PC-9 (cell line): Measurements from ENCODE around the gene HTR3C. TPM values are rescaled to one million over a fixed set of nuclear protein-coding genes. Genes with fewer than 3 reads are reported as not detected.
A peak's percentile ranks its signal among the peaks of the same experiment; 100 is the strongest.
"Not testable (repeated sequence)": the region's sequence is repeated elsewhere in the genome, so short reads cannot be mapped to it uniquely, and the experiment has no call there.

Experiments used
- BruUV-seq: library from RNA; stranded (reverse); fragments of 400-500 nt; replicated peaks from 2 replicates; lab custom pipeline; 2021; lab: Mats Ljungman, UMichigan
- CTCF ChIA-PET: fragments of 300-600 bp; sonication (Branson Sonifier 250); formaldehyde crosslinking; loops from one replicate; lab custom pipeline; 2022; ENCODE audit warnings: antibody characterized with exemption; lab: Charles Lee
- POLR2A ChIA-PET: fragments of 300-600 bp; sonication (Branson Sonifier 250); formaldehyde crosslinking; loops from one replicate; lab custom pipeline; 2022; ENCODE audit warnings: antibody characterized with exemption; ENCODE audit not compliant: unreplicated experiment; lab: Charles Lee
- DNase-seq, 2 experiments: peaks; one replicate each; pipeline versions ENCODE4 v3.0.0 to v3.0.0-alpha.2; 2015 to 2022; ENCODE audit warnings: mixed read lengths in 1 of 2
- H2AFZ ChIP-seq: fragments of 200-600 bp; sonication (generic); 2 replicates; pipeline ENCODE4 v1.8.1; 2017; ENCODE audit warnings: antibody characterized with exemption
- H3F3A ChIP-seq: fragments of 200-600 bp; sonication (generic); 2 replicates; pipeline ENCODE4 v1.8.1; 2017; ENCODE audit warnings: antibody characterized with exemption, mild to moderate bottlenecking, low read depth; ENCODE audit not compliant: insufficient read depth
- H3K27ac ChIP-seq: fragments of 200-600 bp; sonication (generic); 2 replicates; pipeline ENCODE4 v1.6.1; 2016; ENCODE audit warnings: mixed run types
- H3K27me3 ChIP-seq: fragments of 200-600 bp; sonication (generic); 2 replicates; pipeline ENCODE4 v1.6.1; 2016; ENCODE audit warnings: low read depth, mixed run types; ENCODE audit not compliant: insufficient read depth
- H3K36me3 ChIP-seq: fragments of 200-600 bp; sonication (generic); 2 replicates; pipeline ENCODE4 v1.6.1; 2016; ENCODE audit warnings: low read depth, mixed run types
- H3K4me1 ChIP-seq: fragments of 200-600 bp; sonication (generic); replicated peaks from 2 replicates; pipeline ENCODE4 v1.6.1; 2016; ENCODE audit warnings: mixed run types; ENCODE audit not compliant: insufficient read depth
- H3K4me2 ChIP-seq: fragments of 200-600 bp; sonication (generic); 2 replicates; pipeline ENCODE4 v1.6.1; 2017; ENCODE audit warnings: mixed run types
- H3K4me3 ChIP-seq: fragments of 200-600 bp; sonication (generic); 2 replicates; pipeline ENCODE4 v1.6.1; 2016; ENCODE audit warnings: mixed run types
- H3K79me2 ChIP-seq: fragments of 200-600 bp; sonication (generic); 2 replicates; pipeline ENCODE4 v1.6.1; 2017; ENCODE audit warnings: low read depth, mixed run types
- H3K9me2 ChIP-seq: fragments of 200-600 bp; sonication (generic); 2 replicates; pipeline ENCODE4 v1.8.1; 2017; ENCODE audit warnings: mild to moderate bottlenecking; ENCODE audit not compliant: insufficient read depth
- H3K9me3 ChIP-seq: fragments of 200-600 bp; sonication (generic); 2 replicates; pipeline ENCODE4 v1.8.1; 2016; ENCODE audit warnings: low read depth; ENCODE audit not compliant: insufficient read depth
- H4K20me1 ChIP-seq: fragments of 200-600 bp; sonication (generic); 2 replicates; pipeline ENCODE4 v1.8.1; 2017; ENCODE audit not compliant: insufficient read depth
- CTCF ChIP-seq: fragments of 200-600 bp; sonication (generic); conservative IDR thresholded peaks from 2 replicates; pipeline ENCODE4 v1.6.1; 2017; ENCODE audit warnings: mixed run types, antibody characterized with exemption, mild to moderate bottlenecking, moderate library complexity
- EZH2 ChIP-seq: fragments of 200-600 bp; sonication (generic); IDR thresholded peaks from 2 replicates; pipeline ENCODE4 v1.8.0; 2017; ENCODE audit warnings: antibody characterized with exemption, low read depth
- intact Hi-C: fragments of 100-400 bp; cut with micrococcal nuclease; formaldehyde crosslinking; loops from one replicate; pipeline ENCODE4 v1.10.0; 2022; ENCODE audit not compliant: unreplicated experiment
- total RNA-seq: library from RNA; stranded (reverse); gene quantifications from 2 replicates; pipeline ENCODE4 v1.2.3, GENCODE V29; 2021

Gene HTR3C
- total RNA-seq, 1 experiment from 2014 or later = not detected

GRCh38 chr3:184004476-184004875 lies 48.4 kb upstream of the HTR3C start:
- ChIA-PET POLR2A (no interaction called here), CTCF (no interaction called here)
- Histone ChIP-seq H3F3A (peaks cover 69% of the 10 kb centered on the region), H3K79me2 (peaks cover 81% of the 10 kb centered on the region), H3K9me3 (no peaks in the 10 kb centered on the region; the same call in 1 of the 2 replicates), H3K36me3 (peaks cover 48% of the 10 kb centered on the region), H3K4me2 (peak overlapping the region; percentile 49), H3K4me1 (peaks cover 74% of the 10 kb centered on the region), H3K27ac (peak overlapping the region; percentile 97), H3K4me3 (no peak overlapping the region), H2AFZ (no peak overlapping the region), H3K27me3 (no peaks in the 10 kb centered on the region), H3K9me2 (no peaks in the 10 kb centered on the region), H4K20me1 (no peaks in the 10 kb centered on the region)
- intact Hi-C loops = no loop called here
- TF ChIP-seq CTCF (no peak), EZH2 (no peak)
- BruUV-seq = no TSS peak
- DNase-seq = peak in 1 of 2 experiments; percentile 84

- Histone ChIP-seq H3K4me1 (peaks cover 83% of the 10 kb centered on the region), H3K79me2 (peaks cover 81% of the 10 kb centered on the region), H2AFZ (peak overlapping the region; percentile 14; the same call in 1 of the 2 replicates), H3K9me3 (no peaks in the 10 kb centered on the region), H3K4me3 (peak overlapping the region; percentile 22; the same call in 1 of the 2 replicates), H3K9me2 (no peaks in the 10 kb centered on the region), H3K27me3 (no peaks in the 10 kb centered on the region), H3K27ac (peak overlapping the region; percentile 97), H4K20me1 (no peaks in the 10 kb centered on the region), H3K36me3 (peaks cover 46% of the 10 kb centered on the region), H3K4me2 (peak overlapping the region; percentile 71), H3F3A (peaks cover 80% of the 10 kb centered on the region)
- intact Hi-C loops = loop anchor here (1.0 to 2.0 kb wide), 5 partner anchors 11 to 129 kb away; partner anchors contain the start of genes ABCC5 and EIF2B5
- TF ChIP-seq EZH2 (no peak), CTCF (no peak)
- peak; percentile 98 to 100 for DNase-seq
- POLR2A ChIA-PET = interaction anchor here (0.7 to 0.8 kb wide), 4 partner anchors 9 to 235 kb away, joined by 3 to 13 read pairs (median 8); partner anchors contain the start of gene EIF2B5
- no TSS peak for BruUV-seq
- CTCF ChIA-PET = interaction anchor here (0.6 to 1.5 kb wide), 12 partner anchors 9 to 523 kb away, joined by 3 to 12 read pairs (median 5); partner anchors contain the start of genes ABCC5 and PARL
These were observed 46.8 kb upstream of the HTR3C start for GRCh38 chr3:184005941-184006507.

GRCh38 chr3:184007143-184007813 lies 45.6 kb upstream of the HTR3C start:
- peak overlapping the region; percentile 97 for H3K27ac ChIP-seq
- POLR2A ChIA-PET, H2AFZ ChIP-seq, H3K4me3 ChIP-seq, H3K9me3 ChIP-seq, BruUV-seq, H3K27me3 ChIP-seq, H3K9me2 ChIP-seq, H4K20me1 ChIP-seq: not testable (repeated sequence)
- CTCF ChIA-PET = interaction anchor here (0.6 to 1.5 kb wide), 3 partner anchors 11 to 1849 kb away, joined by 3 to 6 read pairs (median 4); partner anchors contain the start of gene ABCC5
- DNase-seq = peak in 1 of 2 experiments; percentile 31
- peaks cover 94% of the 10 kb centered on the region for H3K4me1 ChIP-seq
- intact Hi-C loops = loop anchor here (2.0 kb wide), 2 partner anchors 48 to 128 kb away; partner anchors contain the start of gene EIF2B5
- peaks cover 72% of the 10 kb centered on the region for H3K79me2 ChIP-seq
- H3F3A ChIP-seq = peaks cover 91% of the 10 kb centered on the region
- peak overlapping the region; percentile 71 for H3K4me2 ChIP-seq
- H3K36me3 ChIP-seq = peaks cover 44% of the 10 kb centered on the region
